NCI-H2196 (cell line): ENCODE data around the gene WDR4.
A peak's percentile ranks its signal among the peaks of the same experiment; 100 is the strongest.
"Not testable (repeated sequence)": the region's sequence is repeated elsewhere in the genome, so short reads cannot be mapped to it uniquely, and the experiment has no call there.

Experiments used
- DNase-seq: peaks from one replicate; lab custom pipeline; 2025; ENCODE audit not compliant: unreplicated experiment; lab: John Stamatoyannopoulos, UW

The WDR4 gene

DNA sequence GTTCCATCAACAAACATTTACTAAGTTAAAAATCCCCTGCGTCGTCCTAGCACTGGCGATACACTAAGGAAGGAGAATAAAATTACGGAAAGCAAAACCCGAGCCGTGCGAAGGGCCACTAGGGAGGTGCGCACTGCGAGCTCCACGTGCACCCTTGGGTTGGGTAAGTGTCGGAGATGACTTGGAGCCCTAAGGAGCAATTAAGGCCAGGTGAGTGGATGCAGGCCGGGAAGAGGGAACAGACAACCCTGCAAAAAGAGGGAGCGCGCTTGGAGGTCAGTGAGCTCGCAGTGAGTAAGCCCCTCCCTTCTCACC lies 704 bp downstream of the WDR4 start:
- DNase-seq, result no peak

DNA sequence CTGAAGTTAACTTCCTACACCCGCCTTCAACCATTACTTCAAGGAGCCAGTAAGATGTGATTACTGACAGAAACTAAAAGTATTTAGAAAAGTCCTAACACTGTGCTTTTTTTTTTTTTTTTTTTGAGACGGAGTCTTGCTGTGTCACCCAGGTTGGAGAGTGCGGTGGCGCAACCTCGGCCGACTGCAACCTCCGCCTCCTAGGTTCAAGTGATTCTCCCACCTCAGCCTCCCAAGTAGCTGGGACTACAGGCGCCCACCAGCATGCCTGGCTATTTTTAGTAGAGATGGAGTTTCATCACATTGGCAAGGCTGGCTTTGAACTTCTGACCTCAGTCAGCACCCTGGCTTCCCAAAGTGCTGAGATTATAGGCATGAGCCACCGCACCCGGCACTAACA lies 3.5 kb downstream of the WDR4 start:
- not testable (repeated sequence) for DNase-seq

DNA sequence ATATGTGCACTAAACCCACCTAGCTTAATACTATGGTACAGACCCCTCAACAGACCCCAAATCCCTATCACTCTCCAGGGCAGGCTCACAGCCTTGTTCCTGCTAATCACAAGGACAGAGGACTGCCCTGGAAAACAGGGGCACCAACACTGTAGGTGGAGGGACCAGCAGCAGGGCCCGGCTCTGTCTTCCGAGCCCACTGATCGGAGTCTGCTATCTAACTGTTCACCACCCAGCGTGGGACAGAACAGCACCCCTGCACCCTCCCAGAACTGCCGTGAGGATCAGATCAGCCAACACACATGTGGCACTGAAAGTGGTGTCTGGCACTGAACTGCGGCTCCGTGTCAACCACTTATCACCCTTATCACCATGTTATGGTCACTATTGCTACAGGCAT lies 6.2 kb downstream of the WDR4 start:
- DNase-seq, result no peak

DNA sequence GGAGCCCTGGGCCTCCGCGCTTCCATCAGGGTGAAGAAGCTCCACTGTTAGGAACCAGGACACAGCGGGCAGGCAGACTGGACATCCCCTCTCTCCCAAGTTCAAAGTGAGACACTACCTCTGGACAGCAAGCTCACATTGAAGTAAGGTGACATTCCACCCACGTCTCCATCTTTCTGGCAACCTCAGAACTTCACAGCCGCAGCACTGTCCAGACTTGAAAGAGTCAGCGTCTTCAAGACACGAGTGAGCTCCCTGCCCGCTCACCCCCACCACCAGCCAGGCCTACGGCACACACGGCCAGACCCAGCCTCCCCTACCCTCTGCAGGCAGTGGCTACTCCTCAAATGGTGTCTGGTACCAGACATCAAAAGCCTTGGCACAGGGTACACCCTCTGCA lies 11.1 kb downstream of the WDR4 start:
- no peak for DNase-seq

DNA sequence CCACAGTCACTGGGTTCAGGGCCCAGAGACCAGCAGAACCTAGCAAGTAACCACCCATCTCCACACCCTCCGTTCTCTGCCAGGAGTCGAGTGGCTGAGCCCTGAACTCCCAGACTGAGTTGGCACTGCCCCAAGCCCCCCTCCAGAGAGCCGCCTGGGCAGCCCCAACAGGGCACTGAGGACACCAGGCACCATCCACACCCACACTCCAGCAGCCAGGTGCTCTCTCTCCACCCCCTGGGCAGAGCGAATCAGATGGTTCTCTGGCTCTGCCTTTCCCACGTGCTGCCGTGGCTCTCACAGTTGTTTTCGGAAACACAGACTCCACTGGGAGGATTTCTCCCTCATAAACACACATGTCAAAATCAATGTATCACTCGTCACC lies 13.6 kb downstream of the WDR4 start:
- DNase-seq, result peak; percentile 85

DNA sequence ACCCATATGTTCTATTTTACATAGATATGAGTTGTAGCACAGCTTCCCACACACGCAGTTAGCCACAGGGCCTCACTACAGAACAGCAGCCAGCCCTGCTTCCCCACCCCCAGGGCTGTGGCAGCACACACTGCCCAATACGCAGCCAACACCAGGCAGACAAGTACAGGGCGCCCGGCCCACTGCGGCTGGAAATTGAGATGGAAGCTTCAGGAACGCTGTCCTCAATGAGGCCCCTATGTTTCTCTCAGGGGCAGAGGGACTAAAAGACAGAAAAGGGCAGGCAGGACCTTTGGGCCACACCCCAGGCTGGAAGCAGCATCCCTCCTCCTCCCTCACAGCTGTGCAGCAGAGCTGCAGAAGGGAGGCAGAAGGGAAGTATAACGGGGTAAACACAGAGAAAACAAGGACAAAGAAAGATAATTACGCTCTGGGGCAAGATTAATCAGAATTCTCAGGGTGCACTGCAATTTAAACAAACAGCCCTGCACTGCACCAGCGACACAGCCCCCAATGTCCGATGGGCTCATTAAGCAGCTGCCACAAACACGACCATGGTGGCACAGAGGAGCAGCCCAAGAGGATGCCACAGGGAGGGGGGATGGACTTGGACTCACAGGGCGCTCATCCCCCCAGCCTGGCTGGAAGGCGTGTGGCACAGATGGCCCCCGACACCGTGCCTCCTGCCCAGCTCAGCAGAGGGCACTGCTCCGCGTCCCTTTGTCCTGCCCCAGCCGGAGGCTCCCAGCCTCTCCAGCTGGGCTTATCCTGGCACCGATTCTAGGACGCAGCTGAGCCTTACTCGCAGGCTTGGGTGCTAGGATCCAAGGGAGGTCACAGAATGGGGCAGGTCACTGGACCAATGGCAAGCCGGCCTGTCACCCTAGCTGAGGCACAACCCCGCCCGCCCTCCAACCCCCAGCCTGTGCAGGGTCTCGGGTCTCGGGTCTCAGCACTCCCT lies 14.2 kb downstream of the WDR4 start:
- peak; percentile 72 for DNase-seq

DNA sequence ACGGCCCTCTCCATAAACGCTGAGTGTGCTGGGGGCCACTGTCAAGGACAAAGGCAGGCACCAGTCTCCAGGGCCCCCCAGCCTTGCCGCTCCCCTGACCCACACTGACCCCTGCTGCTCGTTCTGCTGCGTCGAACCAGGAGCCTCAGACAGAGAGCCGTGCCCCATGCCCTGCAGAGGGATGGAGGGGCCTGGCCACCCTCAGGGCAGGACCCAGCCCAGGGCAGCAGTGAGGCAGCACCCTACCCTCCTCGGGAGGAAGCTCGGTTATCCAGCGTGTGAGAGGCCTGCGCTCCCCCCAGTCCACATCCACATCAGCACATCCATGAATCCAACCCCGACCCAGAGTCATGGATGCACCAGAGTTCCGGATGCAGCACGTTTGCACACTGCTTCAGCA lies 15.1 kb downstream of the WDR4 start:
- no peak for DNase-seq

DNA sequence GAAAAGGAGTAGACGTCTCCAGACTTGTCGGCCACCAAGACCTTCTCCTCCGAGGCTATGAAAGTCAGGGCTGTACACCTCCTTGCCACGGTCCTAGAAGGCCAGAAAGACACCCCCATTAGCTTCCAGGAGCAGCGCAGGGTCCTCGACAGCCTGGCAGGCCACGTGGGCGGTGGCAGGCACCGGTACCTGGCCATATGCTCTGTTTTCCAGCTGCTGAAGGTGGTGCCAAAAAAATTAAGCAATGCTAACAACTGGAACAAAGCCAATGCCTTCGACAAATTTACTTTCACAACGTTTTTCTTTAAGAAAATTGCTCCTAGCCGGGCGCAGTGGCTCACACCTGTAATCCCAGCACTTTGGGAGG lies 15.9 kb downstream of the WDR4 start:
- DNase-seq, result no peak

DNA sequence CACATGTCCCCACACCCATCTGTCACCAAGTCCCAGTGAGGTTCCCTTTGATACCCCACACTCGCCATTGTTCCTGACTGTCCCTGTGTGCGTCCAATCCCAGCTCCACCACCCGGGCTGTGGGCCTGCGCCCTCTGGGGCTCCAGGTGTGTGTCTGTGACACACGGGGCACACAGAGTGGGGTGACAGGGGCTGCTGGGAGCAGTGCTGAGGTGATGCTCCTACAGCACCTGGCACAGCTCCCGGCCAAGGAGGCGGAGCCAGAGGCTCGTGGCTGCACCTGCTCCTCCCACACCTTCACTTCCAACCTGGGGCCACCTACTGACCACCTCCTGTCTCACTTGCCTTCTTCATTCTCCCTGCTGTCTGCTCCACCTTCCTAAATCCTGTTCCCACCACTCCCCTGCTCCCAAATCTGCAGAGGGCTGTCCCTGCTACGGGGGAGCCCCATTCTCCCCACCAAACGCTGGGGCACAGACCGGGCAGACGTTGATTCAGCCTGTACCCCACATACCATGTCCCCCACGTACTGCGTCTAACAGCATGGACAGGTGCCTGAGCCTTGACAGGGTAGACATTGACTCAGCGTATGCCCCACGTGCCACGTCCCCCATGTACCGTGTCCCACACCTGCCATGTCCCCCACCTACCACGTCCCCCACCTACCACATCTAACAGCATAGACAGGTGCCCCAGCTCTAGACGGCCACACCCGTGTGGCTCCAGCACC lies 16.4 kb downstream of the WDR4 start:
- peak; percentile 71 for DNase-seq

DNA sequence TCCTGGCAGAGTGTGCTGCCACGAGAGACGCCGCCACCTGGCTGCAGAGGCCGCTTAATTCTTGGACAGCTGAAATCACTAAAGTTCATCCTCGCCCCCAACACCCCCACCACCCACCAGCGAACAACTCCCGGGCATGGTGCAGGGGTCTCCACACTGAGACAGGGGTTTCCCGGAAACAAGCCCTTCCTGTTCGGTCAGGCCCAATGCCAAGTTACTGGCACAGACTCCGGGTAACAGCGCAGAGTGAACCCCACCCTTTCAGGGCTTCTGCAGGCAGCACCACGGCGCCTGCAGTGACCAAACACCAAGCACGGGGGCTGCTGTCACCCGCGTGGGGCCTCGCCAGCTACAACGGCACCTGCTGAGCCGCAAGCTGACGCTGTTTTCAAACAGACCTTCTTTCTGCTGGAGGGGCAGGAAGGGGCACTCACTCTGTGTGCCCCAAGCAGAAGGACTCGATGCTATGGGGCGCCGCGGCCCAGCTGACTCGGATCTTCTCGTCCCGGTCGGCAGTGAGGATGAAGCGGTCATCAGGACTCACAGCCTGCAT lies 17.4 kb downstream of the WDR4 start:
- DNase-seq, result no peak

DNA sequence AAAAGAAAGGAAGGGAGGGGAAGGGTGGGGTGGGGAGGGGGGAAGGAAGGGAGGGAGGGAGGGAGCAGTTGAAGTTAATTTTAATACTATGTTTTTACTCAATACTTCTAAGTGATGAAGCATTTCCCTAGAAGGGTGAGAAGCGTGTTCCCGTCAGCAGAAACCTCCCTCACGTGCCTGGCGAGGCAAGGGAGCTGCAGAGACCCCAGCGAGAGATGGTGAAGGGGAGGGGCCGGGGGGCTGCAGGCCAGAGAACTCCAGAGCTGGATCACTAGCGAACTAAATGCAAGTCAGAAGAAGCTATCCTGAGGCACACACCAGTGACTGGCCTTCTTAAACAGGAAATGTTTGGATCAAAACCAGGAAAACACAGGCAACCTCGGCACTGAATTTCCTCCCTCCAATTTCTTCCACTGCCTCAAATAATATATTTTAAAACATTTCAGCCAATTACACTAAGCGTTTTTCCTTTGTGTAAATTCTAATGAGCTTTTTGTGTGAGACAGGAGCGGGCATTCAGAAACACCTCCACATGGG lies 18.0 kb downstream of the WDR4 start:
- DNase-seq, result no peak

DNA sequence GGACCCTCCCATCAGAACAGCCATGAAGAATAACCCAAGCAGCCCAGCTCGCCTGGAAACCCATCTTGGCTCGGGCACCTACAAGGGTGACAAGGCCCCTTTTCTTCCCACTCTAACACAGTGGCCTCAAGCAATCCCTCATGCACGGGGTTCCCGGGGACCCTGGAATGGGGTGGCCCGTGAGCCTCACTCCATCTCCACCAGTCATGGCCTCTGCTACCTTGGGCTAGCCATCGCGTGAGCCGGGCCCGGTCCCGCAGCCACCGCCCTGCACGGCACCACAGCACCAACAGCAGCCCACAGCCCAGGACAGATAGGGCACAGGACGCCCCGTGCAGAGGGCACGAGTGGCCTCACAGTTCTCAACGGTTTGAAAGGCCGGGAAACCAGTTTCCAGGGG lies 19.0 kb downstream of the WDR4 start:
- DNase-seq, result no peak

DNA sequence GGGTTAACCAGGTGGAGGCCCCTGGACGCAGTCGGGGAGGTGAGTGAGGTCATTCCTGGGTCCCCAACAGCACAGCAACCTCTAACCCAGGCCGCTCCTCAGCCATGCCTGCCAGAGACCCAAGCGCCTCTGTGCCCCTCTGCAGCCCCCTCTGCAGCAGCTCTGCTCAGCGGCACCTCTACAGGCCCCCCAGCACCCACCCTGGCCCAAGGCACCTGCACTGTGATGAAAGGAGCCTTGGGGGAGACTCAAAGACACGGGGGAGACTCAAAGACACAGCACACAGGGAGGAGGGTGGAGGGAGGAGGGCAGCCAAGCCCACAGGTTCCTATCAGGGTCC lies 19.5 kb downstream of the WDR4 start:
- DNase-seq, result no peak

DNA sequence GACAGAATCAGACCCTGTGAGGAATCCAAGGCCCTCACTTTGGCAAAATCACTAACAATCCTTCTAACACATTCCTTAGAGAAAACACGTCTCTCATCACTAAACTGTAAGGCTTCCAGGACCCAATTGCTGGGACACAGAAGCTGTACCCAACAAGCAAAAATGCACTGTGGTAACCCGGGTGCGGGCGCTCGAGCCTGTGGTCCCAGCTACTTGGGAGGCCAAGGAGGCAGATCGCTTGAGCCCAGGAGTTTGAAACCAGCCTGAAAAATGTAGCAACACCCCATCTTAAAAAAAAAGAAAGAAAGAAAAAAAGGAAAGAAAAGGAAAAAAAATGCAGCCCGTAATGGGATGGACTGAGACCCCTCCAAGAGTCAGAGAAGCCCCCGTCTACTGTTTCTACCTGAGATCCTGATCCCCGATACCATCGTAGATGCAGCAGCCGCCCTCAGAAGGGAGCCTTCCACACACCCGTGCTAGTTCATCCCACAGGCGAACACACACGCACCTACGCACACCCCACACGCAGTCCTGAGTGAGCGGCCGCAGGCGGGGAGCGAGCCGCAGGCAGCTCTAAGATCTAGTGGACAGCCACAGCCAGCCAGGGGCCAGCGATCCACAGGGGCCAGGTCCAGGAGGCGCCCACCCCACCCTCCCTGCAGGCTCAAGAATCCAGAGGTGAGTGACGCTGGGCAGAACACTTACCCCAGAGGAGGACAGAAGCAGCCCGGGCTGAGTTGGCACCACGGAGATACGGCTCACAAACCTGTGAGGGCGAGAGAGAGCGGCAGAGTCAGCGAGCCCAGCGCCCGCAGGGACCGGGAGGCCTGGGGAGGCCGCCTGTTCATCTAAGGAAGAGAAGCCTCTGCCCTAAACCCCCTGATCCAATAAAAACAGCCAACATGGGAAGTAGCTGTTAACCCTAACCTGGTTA lies 20.1 kb downstream of the WDR4 start:
- DNase-seq, result no peak

DNA sequence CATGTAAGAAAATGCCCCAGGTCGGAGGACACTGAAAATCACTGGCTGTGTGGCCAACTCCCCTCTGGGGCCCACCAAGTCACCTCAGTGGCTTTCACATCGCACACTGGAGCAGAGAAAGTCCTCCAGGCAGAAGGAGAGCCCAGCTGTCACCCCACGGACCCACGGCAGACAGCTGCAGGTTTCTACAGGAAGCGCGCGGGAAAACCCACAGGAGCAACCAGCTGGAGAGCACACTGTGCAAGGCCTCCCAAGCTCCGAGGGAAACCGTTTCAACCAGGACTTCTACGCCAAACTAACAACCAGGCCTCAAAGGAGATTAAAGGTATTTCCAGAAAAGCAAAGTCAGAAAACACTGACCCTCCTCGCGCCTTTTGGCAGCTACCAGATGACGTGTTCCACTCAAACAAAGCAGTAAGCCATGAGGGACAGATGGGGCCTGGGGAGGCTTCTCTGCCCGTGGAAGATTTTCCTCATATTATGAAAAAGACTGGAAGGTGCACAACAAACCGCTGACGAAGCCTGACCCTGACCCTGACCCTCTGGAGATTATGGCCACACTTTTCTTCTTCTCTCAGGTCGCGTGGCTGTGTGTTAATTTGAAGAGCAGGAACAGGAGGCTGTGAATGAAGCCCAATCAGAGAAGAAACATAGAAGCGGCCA lies 21.0 kb downstream of the WDR4 start:
- no peak for DNase-seq

DNA sequence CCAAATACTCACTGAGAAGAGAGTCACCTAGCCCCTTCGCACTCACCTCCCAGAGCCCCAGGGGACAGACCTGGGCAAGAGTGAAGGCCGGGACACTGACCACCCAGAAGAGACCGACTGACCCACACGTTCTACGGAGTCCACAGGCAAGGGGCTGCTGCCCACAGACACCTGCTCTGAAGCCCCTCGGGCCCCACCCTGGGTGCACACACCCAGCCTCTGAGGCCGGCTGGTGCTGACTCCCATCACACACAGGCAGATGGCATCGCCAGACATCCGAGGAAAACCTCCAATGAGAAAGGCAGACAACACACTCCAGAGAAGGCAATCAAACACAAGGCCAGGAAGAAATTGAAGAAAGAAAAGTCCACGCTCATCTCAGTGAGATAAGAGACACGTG lies 22.1 kb downstream of the WDR4 start:
- DNase-seq, result no peak

DNA sequence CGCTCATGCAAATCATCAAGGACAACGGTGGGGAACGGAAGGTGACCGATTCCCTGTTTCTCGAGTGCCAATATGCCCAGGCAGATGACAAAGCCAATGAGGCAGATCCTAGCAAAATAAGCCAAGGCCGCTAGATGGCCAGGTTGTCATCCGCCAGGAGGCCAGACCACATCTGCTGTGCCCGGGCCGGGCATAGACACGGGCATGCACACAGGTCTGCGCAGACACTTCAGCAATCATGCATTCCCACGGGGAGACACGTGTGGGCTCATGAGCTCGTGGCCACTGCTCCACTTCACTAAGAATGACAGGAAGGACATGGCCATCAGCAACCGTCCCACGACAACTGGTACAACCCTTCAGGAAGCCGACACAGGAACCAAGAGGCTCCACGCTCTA lies 23.4 kb downstream of the WDR4 start:
- no peak for DNase-seq

DNA sequence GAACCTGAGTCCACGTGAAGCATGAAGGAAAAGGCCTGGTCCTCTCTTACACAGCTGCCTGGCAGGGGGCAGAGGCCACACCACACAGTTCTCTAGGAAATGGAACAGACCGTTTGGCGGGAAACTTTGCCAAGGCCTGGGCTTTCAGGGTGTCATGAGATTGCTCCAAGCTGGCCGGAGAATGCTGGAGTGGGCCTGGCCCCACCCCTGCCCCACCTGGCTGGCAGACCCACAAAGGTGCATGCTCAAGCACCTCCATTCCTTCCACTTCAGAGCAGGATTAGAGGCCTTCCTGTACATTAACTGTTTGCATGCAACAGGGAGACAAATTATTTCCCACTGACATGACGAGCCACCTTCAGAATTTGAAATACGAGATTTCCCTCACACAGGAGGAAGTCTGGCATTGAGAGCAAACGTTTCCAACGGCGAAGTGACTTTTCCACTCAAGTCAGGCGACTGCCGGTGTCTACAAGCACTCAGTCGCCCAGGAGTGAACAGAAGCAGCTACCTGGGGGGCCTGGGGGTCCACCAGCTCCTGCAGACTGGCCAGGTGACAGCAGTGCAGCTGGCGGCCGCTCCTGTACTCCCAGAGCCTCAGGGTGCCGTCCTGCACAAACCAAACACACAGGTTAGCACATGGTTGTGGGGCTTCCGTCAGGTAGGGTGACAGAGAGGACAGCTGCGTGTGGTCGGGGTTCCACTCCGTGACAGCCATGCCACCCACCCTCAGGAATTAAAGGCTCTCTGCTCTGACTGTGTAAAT lies 24.0 kb downstream of the WDR4 start:
- no peak for DNase-seq

DNA sequence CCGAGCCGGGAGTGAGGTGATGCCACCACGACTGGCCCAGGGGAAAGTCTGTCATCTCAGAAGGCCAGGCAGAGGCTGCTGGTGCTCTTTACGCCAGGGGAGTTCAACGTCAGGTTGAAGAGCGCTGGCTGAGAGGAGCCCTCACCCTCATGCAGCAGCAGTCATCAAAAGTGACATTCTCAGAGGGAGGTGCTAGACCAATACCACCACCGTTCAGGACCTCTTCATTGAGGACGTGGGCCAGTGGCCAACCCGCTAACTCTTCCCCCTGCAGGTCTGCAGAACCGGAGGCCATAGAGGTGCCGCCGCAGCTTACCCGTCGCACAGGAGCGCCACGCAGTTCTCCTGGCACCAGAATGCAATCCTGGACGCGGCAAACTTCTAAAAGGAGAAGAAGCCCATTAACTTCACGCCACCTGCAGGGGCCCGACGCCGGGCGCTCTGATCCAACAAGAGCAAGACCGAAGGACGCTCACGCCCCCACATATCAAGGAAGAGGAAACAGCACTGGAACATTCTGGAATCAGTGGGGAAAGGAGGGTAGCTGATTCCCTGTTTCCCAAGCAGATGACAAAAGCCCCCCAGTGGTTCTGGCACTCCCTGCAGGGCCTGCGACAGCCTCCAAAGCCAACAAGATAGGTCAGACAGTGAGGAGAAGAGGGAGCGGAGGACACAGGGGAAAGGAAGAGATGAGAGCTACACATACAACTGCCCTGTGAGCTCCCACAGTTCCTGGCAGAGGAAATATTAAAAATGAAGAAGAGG lies 24.9 kb downstream of the WDR4 start:
- DNase-seq, result no peak
